Activated CD4-positive, alpha-beta T cell treated with anti-CD3 and anti-CD28 coated beads, Interleukin-2, amount 10 ng/mL, durations not matched to agents 24 days and 14 days (primary cell): ENCODE results near the gene PTPRD. TPM values are rescaled to one million over a fixed set of nuclear protein-coding genes. Genes with fewer than 3 reads are reported as not detected.

Experiments used
- DNase-seq: peaks from one replicate; pipeline ENCODE4 v3.0.0; 2022
- H3K27ac Mint-ChIP-seq: one replicate; pipeline ENCODE4 v1.8.0; 2022; ENCODE audit warnings: mild to moderate bottlenecking, mixed read lengths
- H3K27me3 Mint-ChIP-seq: one replicate; pipeline ENCODE4 v1.8.0; 2022; ENCODE audit warnings: mixed read lengths
- H3K36me3 Mint-ChIP-seq: one replicate; pipeline ENCODE4 v1.8.0; 2022; ENCODE audit warnings: low read depth, mild to moderate bottlenecking, mixed read lengths
- H3K4me1 Mint-ChIP-seq: one replicate; pipeline ENCODE4 v1.8.0; 2021; ENCODE audit warnings: mixed read lengths
- H3K4me3 Mint-ChIP-seq: one replicate; pipeline ENCODE4 v1.8.0; 2022; ENCODE audit warnings: mild to moderate bottlenecking, moderate library complexity, mixed read lengths
- H3K9me3 Mint-ChIP-seq: one replicate; pipeline ENCODE4 v1.8.0; 2021; ENCODE audit warnings: mixed read lengths
- intact Hi-C: fragments of 100-400 bp; cut with micrococcal nuclease; formaldehyde crosslinking; loops from one replicate; pipeline ENCODE4 v1.15.1; 2023
- total RNA-seq: library from RNA; stranded (reverse); gene quantifications from 2 replicates; pipeline ENCODE4 v1.2.3, GENCODE V29; 2022

The PTPRD gene
- total RNA-seq, 1 donor from 2014 or later: not detected

DNA sequence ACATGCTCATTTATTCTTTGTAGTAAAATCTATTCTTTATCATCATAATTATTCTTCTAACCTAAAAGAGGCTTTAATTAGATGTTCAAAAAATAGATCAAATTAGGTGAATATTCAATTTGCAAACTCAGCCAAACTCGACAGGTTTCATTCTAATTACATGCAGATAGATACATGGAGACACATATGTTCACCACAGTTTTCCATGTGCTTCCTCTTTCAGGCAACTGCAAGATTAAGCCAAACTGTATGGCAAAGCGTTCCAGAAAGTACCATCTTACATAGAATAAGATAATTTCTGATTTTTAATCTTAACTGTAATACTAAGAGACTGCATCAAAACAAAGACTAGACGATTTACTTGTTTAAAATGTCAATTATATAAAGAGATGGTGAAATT is 1944.6 kb downstream of the PTPRD start:
- no peak for DNase-seq
- Mint-ChIP-seq H3K9me3 (no peaks in the 10 kb centered on the region), H3K4me3 (no peak overlapping the region), H3K4me1 (no peaks in the 10 kb centered on the region), H3K27ac (no peak overlapping the region), H3K36me3 (no peaks in the 10 kb centered on the region), H3K27me3 (no peaks in the 10 kb centered on the region)
- intact Hi-C loops: no loop called here

DNA sequence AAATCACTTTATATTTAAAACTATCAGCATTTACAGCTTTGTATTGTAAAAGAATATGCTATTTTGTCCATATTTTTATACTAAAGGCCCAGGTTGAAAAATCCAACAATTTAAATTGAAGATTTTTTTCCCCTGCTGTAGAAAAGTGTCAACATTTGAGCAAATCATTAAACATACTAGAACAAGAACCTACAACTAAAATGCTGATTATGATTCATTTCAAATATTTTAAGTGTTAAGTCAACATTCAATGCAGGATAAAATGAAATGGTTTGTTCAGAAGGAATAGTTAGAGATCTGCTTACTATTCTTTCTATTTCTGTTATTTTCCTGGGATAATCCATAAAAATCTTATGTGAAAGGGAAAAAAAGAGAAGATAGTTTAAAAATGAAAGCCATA is 1946.7 kb downstream of the PTPRD start:
- no peak overlapping the region for H3K4me3 Mint-ChIP-seq
- no peak for DNase-seq
- H3K27me3 Mint-ChIP-seq: no peaks in the 10 kb centered on the region
- no peaks in the 10 kb centered on the region for H3K9me3 Mint-ChIP-seq
- intact Hi-C loops: no loop called here
- H3K4me1 Mint-ChIP-seq: no peaks in the 10 kb centered on the region
- no peak overlapping the region for H3K27ac Mint-ChIP-seq
- H3K36me3 Mint-ChIP-seq: no peaks in the 10 kb centered on the region

DNA sequence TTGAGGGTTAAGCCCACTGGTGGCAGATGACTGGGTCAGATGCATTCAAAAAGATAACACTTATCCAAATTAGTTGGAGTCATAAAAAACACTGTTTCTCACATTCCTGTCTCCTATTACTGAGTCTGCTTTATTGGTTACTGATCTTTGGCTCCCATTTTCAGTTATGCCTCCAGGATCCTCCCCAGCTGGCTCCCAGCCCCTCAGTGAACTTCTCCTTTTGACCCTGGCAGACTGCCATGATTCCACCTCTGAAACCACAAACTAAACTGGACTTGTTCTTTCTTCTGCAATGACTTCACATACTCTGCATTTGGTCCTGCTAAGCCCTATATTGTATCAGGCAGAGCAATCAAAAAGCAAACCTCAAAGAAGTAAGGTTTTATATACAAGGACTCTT is 1952.4 kb downstream of the PTPRD start:
- DNase-seq: no peak
- H3K9me3 Mint-ChIP-seq: no peaks in the 10 kb centered on the region
- no peaks in the 10 kb centered on the region for H3K27me3 Mint-ChIP-seq
- no peaks in the 10 kb centered on the region for H3K36me3 Mint-ChIP-seq
- H3K4me1 Mint-ChIP-seq: no peaks in the 10 kb centered on the region
- no peak overlapping the region for H3K27ac Mint-ChIP-seq
- intact Hi-C loops: no loop called here
- no peak overlapping the region for H3K4me3 Mint-ChIP-seq

DNA sequence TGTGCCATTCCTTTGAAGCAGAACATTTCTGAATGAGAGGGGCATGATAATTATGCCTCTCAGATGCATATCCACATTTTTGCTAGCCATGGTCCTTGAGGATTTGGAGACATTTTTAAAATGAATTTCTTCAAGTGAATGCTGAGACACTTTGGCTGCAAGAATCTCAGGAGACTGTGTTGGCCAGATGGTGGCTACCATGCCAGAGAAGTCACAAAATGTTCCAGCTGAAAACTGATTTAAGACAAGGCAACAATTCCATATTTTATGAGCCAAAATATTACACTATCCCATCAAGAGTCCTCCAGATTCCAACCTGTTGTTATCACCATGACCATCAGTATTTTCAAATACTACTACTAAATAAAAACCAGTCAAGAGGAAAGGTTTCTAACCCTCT is 1953.7 kb downstream of the PTPRD start:
- H3K4me3 Mint-ChIP-seq: no peak overlapping the region
- H3K36me3 Mint-ChIP-seq: no peaks in the 10 kb centered on the region
- intact Hi-C loops: no loop called here
- no peak overlapping the region for H3K27ac Mint-ChIP-seq
- H3K27me3 Mint-ChIP-seq: no peaks in the 10 kb centered on the region
- DNase-seq: no peak
- H3K4me1 Mint-ChIP-seq: no peaks in the 10 kb centered on the region
- no peaks in the 10 kb centered on the region for H3K9me3 Mint-ChIP-seq

DNA sequence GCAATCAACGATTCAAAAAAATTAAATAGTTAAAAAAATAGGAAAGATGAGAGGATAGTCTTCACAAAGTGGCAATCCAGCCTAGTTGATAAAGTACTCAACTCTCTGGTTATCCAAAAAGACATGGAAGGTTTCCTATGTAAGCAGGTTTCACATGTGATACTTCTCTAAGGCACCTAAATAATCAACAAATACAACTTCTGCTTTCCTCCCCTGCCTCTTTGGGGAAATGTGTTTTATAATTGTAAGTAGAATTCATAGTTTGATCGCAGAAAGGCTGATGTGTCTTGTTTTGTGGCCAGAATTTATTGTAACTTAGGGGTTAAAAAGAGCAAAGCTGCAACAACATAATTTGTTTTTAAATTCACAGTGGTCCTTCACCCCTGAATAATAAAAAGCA is 1957.7 kb downstream of the PTPRD start:
- H3K4me3 Mint-ChIP-seq: no peak overlapping the region
- no peak overlapping the region for H3K27ac Mint-ChIP-seq
- no peaks in the 10 kb centered on the region for H3K36me3 Mint-ChIP-seq
- H3K9me3 Mint-ChIP-seq: no peaks in the 10 kb centered on the region
- no peak for DNase-seq
- intact Hi-C loops: no loop called here
- no peaks in the 10 kb centered on the region for H3K4me1 Mint-ChIP-seq
- no peaks in the 10 kb centered on the region for H3K27me3 Mint-ChIP-seq

DNA sequence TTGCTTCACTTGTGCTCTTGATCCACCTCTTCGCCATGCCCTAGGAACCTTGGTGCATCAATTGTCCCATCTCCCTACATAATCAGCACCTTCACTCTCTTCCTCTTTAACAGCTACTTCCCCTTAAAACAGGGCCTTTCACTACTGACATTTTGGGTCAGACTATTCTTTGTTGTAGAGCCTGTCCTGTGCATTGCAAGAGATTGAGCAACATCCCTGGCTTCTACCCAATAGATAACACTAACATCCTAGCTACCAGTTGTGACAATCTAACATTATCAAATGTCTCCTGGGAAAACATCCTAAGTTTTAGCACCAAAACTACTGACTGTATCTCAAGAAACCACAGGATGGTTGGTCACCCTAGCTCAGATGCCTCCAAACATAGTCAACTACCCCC is 1958.9 kb downstream of the PTPRD start:
- Mint-ChIP-seq H3K27ac (no peak overlapping the region), H3K4me1 (no peaks in the 10 kb centered on the region), H3K9me3 (no peaks in the 10 kb centered on the region), H3K4me3 (no peak overlapping the region), H3K36me3 (no peaks in the 10 kb centered on the region), H3K27me3 (no peaks in the 10 kb centered on the region)
- intact Hi-C loops: no loop called here
- no peak for DNase-seq

DNA sequence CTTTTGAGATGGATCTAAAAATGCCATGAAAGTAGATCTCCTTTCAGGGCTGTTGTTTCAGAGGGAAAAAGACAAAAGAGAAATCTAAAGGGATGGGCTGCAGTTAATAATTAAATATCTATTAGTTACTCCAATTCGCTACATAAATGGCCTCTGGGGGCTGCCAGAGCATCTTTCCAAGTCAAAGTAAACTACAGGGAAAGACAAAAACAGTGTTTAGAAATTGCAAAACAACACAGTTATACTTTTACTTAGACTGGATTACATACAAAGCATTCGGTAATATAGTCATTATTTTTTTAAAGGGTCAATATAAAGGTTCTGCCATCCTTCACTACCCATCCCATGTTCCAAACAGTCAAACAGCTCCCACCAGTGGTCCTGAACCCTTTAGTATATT is 1959.7 kb downstream of the PTPRD start:
- intact Hi-C loops: no loop called here
- H3K9me3 Mint-ChIP-seq: no peaks in the 10 kb centered on the region
- no peak overlapping the region for H3K4me3 Mint-ChIP-seq
- no peaks in the 10 kb centered on the region for H3K27me3 Mint-ChIP-seq
- DNase-seq: no peak
- no peaks in the 10 kb centered on the region for H3K36me3 Mint-ChIP-seq
- H3K4me1 Mint-ChIP-seq: no peaks in the 10 kb centered on the region
- no peak overlapping the region for H3K27ac Mint-ChIP-seq

DNA sequence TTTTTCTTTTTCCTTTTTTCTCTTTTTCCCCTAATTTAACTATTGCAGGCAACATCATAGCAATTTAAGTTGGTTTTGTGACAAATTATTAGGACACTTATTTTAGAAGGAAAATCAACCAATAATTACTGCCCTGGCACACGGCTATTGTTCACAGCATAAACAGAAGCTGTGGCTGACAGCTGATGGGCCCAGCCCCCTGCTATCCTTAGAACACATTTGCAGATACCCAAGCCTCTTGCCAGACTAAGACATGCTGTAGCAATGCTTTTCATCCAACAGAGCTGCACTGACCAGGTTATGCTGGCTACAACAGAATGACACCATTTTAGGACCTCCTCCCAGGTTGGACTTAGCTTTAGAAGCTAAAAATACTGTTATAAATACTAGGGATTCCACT is 1960.5 kb downstream of the PTPRD start:
- no peak overlapping the region for H3K27ac Mint-ChIP-seq
- no peaks in the 10 kb centered on the region for H3K36me3 Mint-ChIP-seq
- H3K4me1 Mint-ChIP-seq: no peaks in the 10 kb centered on the region
- no peak for DNase-seq
- H3K4me3 Mint-ChIP-seq: no peak overlapping the region
- intact Hi-C loops: no loop called here
- H3K9me3 Mint-ChIP-seq: no peaks in the 10 kb centered on the region
- no peaks in the 10 kb centered on the region for H3K27me3 Mint-ChIP-seq

DNA sequence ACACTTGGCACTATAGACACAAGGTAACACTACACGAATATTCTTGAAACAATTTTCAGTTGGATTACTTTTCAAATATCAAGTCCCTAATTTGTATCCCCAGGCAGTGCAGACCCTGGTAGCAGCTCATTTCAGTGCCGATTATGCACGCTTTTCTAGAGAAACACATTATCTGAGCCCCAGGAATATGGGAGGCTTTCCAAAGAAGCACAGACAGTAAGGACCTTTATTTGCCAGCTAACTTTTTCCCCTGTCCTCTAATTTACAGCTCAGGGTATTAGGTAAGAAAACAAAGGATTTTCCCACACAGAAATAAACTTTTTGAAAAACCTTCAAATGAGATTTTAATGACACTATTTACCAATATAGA is 1961.0 kb downstream of the PTPRD start:
- Mint-ChIP-seq H3K9me3 (no peaks in the 10 kb centered on the region), H3K4me1 (no peaks in the 10 kb centered on the region), H3K36me3 (no peaks in the 10 kb centered on the region), H3K4me3 (no peak overlapping the region), H3K27me3 (no peaks in the 10 kb centered on the region), H3K27ac (no peak overlapping the region)
- intact Hi-C loops: no loop called here
- DNase-seq: no peak

DNA sequence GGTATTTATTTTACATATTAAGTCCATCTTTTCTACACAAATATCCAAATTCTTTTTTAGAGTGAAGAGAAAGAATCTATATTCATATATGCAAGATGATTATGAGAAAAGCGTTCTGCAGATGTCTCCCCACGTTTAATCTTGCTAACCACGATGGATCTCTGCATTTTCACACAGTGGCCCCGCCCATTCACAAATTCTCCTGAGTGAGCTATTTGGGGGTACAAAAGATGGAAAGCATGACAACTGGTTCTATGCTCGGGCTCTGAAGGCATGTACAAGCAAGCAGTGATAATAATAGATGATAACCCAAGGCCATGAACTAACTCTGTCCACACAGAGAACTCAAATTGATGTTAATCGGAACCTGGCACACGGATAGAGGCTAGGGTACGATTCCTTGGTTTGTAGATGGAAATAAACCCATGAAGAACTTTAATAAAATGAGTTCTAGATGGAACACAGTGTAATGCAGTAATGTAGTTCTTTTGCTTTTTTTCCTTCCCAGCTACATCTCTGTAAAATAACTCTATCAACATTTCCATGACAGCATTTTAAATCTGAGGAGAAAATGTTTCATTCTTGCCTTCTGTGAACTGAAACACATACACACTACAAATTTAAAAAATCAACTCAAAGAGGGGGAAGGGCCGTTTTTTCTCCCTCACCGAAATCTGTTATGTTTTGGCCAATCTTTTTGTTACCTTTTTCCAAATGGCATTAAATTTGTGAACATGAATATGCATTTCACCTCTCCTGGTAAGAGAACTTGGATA is 1961.5 kb downstream of the PTPRD start:
- intact Hi-C loops: no loop called here
- Mint-ChIP-seq H3K36me3 (no peaks in the 10 kb centered on the region), H3K27me3 (no peaks in the 10 kb centered on the region), H3K4me1 (no peaks in the 10 kb centered on the region), H3K9me3 (no peaks in the 10 kb centered on the region), H3K27ac (no peak overlapping the region), H3K4me3 (no peak overlapping the region)
- DNase-seq: no peak

DNA sequence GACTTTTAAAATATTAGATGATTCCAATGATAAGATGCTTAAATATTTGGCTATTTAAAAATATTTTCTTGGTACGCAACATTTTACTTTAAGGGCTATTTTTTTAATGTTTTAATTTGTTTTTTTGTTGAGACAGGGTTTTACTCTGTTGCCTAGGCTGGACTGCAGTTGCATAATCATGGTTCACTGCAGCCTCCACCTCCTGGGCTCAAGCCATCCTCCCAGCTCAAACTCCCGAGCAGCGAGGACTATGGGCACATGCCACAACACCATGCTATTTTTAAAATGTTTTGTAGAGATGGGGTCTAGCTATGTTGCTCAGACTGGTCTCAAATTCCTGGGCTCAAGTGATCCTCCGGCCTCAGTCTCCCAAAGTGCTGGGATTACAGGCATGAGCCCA is 1963.0 kb downstream of the PTPRD start:
- Mint-ChIP-seq H3K27ac (no peak overlapping the region), H3K4me3 (no peak overlapping the region), H3K9me3 (no peaks in the 10 kb centered on the region), H3K36me3 (no peaks in the 10 kb centered on the region), H3K4me1 (no peaks in the 10 kb centered on the region), H3K27me3 (no peaks in the 10 kb centered on the region)
- intact Hi-C loops: no loop called here
- DNase-seq: no peak

DNA sequence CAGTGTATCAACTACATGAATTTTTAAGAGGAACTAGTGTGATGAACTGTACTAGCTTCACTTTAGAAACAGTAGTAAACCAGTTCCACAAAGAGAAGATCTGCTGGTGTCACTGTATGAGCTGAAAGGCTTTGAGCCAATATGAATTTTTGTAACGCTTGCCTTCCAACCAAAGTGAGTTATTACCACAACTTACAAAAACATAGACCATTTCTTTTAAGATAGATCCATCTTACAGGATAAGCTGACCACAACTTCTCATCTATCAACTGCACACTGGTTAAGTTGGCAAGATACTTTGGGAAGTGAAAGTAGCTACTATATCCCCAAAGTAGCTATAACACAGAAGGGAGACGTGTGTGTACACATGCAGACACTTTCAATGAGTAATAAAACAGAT is 1963.6 kb downstream of the PTPRD start:
- Mint-ChIP-seq H3K4me1 (no peaks in the 10 kb centered on the region), H3K27ac (no peak overlapping the region), H3K9me3 (no peaks in the 10 kb centered on the region), H3K27me3 (no peaks in the 10 kb centered on the region), H3K4me3 (no peak overlapping the region), H3K36me3 (no peaks in the 10 kb centered on the region)
- intact Hi-C loops: no loop called here
- DNase-seq: no peak

DNA sequence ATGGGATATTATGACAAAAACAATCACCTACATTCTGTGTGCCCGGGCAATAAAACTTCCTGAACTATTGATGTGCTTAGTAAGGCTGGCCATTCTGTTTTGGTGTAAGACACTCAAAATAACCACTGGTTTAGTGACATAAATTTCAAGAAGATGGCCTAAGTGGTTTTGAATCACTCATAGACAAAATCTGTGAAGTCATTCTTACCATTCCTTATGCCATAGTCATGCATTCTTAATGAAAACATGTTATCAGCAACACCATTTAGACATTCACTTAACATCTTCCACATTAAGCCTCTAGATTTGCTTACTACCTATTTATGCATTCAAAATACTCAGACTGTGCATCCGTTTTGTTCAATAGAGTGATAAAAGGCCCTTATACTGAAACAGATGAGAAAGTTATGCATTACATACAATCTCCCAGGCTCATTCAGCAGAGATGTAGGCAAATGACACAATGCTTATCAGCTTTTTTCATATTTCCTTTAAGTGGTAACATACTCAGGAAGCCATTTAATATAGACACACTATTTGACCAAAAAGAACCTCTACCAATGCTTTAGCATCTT is 1964.4 kb downstream of the PTPRD start:
- H3K36me3 Mint-ChIP-seq: no peaks in the 10 kb centered on the region
- no peaks in the 10 kb centered on the region for H3K9me3 Mint-ChIP-seq
- H3K27ac Mint-ChIP-seq: no peak overlapping the region
- H3K4me1 Mint-ChIP-seq: no peaks in the 10 kb centered on the region
- H3K4me3 Mint-ChIP-seq: no peak overlapping the region
- intact Hi-C loops: no loop called here
- no peak for DNase-seq
- no peaks in the 10 kb centered on the region for H3K27me3 Mint-ChIP-seq

DNA sequence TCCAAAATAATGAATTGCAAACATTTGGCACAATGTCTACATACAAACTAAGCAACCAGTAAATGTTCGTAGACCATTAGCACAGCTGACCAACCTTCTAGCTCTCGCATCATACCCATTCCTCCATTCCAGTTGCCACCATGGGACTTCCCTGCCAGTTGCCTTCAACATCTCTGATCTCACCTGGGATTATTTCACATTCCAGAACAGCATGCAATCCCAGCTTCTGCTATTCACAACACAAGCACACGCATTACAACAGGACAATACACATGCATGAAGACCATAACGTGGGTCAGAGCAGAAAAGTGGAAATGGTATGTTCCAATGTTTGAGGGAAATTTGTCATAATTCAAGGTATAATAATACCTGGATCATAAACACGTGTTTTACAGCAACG is 1965.0 kb downstream of the PTPRD start:
- H3K27ac Mint-ChIP-seq: no peak overlapping the region
- no peaks in the 10 kb centered on the region for H3K9me3 Mint-ChIP-seq
- H3K36me3 Mint-ChIP-seq: no peaks in the 10 kb centered on the region
- no peak overlapping the region for H3K4me3 Mint-ChIP-seq
- intact Hi-C loops: no loop called here
- DNase-seq: no peak
- no peaks in the 10 kb centered on the region for H3K27me3 Mint-ChIP-seq
- no peaks in the 10 kb centered on the region for H3K4me1 Mint-ChIP-seq

DNA sequence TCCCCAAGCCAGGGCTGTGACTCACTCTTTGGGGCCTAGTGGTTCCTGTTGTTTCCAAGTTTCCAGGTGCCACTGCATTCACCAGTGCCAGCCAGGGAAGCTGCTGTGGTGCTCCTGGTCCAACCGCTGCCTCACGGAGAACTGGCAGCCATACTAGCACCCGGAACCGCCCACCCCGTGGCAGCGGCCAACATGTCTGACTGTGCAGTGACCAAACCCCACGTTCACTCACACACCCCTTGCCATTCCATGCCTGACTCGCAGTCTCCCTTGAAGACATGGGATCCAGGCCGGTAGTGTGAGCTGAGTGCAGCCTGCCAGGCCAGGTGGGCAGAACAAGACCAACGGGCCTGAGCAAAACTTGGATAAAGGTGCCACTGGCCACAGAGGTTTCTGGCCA is 1968.2 kb downstream of the PTPRD start:
- Mint-ChIP-seq H3K36me3 (no peaks in the 10 kb centered on the region), H3K9me3 (no peaks in the 10 kb centered on the region), H3K4me3 (no peak overlapping the region), H3K27me3 (no peaks in the 10 kb centered on the region), H3K4me1 (no peaks in the 10 kb centered on the region), H3K27ac (no peak overlapping the region)
- no peak for DNase-seq
- intact Hi-C loops: no loop called here
